ENCODE data around the gene PAPLN.

DNA sequence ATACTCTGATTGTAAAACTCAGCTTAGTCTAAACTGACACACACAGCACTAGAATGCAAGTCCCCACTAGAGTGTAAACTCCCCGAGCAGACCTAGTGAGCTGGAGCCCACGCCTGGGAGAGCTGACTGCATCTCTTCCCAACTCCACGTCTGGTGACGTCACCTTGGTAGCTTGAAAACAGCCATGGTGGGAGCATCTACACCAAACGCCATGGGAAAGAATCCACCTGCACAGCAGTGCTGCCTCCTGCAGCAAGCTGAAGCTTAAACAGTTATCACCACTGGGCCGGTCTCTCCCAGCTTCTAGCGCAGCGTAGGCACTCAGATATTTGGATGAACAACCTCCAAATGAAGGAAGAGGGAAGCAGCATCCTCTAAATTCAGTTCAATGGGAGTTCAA, 4.3 kb upstream of the PAPLN start:
- TF ChIP-seq EP300 (IDR thresholded peaks at IDR 0.05; ENCODE audit: low read depth): no peak
- TF ChIP-seq POLR2A (IDR thresholded peaks at IDR 0.05): no peak
- no peak for TF ChIP-seq CTCF (IDR thresholded peaks at IDR 0.05)
- no peak for TF ChIP-seq POLR2AphosphoS5 (IDR thresholded peaks at IDR 0.05)
